Fibroblast of villous mesenchyme (primary cell): ENCODE measurements around the gene MUC4. TPM values are rescaled to one million over a fixed set of nuclear protein-coding genes. Genes with fewer than 3 reads are reported as not detected.

ENCODE experiments used
- DNase-seq: peaks from one replicate; pipeline ENCODE4 v3.0.0-alpha.2; 2010; ENCODE audit warnings: low read depth
- H3K4me3 ChIP-seq: 2 replicates; pipeline ENCODE4 v1.5.1; 2011; ENCODE audit warnings: low read depth, mild to moderate bottlenecking, low read length
- total RNA-seq: library from RNA; depleted of rRNA; stranded (reverse); fragments of >200 nt; gene quantifications from 2 replicates; pipeline ENCODE4 v1.2.3, GENCODE V29; 2012
- TF ChIP-seq, protein P1 (sequence below): IDR thresholded peaks from 2 replicates; pipeline ENCODE4 v1.5.1; 2012; ENCODE audit warnings: low read depth, mild to moderate bottlenecking, low read length; ENCODE audit not compliant: insufficient read depth

The MUC4 gene
- total RNA-seq, 1 donor: not detected

DNA sequence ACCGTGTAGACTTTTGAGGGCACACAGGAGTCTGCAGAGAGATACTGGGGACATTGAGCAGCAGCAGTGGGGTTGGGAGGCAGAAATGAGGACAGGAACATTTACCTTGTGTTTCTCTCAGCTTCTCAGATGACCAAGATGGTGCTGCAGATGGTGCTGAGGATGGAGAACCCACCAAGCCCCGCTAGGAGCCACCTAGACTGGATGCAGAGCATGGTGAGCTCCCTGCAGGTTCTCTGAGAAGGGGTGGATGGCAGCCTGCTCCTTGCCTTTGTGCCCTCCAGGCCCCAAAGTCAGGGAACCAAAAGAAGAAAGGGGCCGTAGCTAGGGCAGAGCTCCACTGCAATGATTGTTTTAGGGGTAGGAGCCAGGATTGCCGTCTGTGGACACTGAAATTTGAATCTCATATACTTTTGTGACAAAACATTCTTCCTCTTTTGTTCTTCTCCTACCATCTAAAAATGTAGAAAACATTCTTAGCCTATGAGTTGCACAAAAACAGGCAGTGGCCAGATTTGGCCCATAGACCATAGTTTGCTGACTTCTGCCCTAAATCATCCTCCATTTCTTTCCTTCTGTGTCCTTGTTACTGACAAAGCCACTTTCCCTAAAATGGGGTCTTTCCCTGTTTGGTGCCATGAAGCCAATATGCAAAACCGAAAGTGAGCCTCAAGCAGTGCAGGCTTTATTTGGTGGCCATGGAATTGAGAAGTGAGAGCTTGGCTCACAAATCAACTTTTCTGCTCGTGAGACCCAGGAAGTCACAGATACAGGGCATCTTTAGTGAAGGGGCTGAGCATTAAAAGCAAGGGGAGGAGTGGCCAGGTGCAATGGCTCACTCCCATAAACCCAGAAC is 102.9 kb downstream of the MUC4 start:
- DNase-seq: no peak
- H3K4me3 ChIP-seq: no peak overlapping the region

DNA sequence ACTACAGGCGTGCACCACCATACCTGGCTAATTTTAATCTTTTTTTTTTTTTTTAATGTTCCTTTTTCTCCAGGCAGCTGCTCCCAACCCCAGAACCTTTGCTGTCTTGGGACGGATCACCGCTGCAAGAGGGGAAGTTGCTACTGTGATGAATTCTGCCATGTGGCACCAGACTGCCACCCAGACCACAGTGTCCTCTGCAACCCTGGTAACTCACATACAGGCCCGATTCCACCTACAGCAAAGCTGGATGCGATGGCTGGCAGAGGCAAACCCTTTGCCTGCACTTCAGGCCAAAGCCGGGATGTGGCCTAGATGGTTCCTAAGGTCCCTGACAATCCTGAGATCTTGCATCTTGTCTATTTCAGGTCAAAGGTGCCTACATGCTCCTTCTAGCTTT is 103.7 kb downstream of the MUC4 start:
- TF ChIP-seq, protein P1, sequence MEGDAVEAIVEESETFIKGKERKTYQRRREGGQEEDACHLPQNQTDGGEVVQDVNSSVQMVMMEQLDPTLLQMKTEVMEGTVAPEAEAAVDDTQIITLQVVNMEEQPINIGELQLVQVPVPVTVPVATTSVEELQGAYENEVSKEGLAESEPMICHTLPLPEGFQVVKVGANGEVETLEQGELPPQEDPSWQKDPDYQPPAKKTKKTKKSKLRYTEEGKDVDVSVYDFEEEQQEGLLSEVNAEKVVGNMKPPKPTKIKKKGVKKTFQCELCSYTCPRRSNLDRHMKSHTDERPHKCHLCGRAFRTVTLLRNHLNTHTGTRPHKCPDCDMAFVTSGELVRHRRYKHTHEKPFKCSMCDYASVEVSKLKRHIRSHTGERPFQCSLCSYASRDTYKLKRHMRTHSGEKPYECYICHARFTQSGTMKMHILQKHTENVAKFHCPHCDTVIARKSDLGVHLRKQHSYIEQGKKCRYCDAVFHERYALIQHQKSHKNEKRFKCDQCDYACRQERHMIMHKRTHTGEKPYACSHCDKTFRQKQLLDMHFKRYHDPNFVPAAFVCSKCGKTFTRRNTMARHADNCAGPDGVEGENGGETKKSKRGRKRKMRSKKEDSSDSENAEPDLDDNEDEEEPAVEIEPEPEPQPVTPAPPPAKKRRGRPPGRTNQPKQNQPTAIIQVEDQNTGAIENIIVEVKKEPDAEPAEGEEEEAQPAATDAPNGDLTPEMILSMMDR: no peak
- H3K4me3 ChIP-seq: no peak overlapping the region
- no peak for DNase-seq

More for the DNA sequence above, 102.9 kb downstream of the MUC4 start:
- TF ChIP-seq, protein P1: no peak

DNA sequence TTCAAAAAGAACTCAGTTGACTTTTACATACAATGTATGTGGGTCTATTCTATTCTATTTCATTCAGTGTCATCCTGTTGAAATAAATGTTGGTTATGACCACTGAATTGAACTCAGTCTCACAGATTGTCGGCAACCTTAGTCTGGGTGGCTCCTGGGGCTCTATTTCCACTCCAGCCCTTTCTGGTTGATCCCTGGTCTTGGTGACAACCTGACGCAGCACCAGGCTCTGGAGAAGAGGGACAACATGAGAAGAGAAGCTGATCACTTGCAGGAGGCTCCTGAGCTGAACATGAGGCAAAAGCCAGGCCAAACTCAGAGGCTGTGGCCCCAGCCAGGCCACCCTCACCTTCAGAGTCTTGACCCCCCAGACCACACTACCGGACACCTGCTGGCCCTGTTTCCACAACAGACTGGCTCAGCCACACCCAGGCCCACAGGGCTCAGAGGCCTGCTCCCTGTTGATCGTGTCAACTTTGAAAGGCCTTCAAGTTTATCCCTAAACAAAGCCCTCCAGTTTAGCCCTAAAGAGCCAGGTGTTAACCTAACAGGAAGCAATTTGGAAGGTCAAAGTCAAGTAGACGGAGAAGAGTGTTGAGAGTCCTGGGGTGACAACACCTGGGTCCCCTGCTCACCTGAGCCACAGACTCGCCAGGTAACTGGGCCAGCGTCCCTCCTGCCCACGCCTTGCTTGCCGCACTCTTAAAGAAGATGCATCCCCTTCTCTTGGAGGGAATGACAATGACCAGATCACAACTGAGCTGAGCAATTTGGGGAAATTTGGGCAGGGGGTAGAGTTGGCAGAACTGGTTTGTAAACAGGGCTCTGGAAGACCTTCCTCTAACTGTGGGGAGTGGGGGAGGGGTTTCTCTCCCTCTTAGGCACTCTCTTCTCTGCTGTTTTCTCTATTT is 106.4 kb downstream of the MUC4 start:
- no peak for DNase-seq
- H3K4me3 ChIP-seq: no peak overlapping the region
- TF ChIP-seq, protein P1: no peak

DNA sequence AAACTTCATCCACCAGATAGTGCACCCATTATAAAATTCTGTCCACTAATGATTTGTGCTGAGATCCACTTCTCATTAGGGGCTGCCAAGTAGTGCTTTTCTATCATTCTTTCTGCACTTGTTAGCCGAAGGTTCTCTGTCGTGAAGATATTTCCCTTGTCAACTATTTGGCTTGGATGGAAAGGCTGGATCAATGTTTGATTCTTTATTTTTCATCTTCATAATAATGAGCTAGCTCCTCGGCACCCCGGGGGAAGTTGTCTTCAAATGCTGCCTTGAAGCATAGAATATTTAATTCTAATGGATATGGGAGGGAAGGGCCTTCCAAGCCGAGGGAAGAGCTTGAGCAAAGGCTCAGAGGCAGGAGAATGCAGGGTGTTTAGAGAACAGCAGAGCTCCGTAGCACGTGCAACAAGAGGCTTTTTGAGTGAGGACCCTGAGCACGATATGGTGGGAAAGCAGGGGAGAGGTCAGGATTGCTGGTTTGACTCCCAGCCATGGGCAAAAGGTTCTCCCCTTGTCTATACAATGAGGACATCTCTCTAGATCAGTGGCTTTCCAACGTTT is 107.2 kb downstream of the MUC4 start:
- no peak overlapping the region for H3K4me3 ChIP-seq
- no peak for DNase-seq
- TF ChIP-seq, protein P1: no peak

DNA sequence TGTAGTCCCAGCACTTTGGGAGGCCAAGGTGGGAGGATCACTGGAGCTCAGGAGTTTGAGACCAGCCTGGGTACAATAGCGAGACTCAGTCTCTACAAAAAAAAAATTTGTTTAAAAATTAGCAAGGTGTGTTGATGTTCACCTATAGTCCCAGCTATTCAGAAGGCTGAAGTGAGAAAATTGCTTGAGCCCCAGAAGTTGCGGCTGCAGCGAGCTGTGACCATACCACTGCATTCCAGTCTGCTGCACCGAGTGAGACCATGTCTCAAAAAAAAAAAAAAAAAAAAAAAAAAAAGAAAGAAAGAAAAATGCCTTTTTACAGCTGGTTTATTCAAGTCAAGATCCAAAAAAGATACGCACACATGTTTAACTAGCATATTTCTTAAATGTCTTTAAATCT is 108.0 kb downstream of the MUC4 start:
- DNase-seq: no peak
- H3K4me3 ChIP-seq: no peak overlapping the region
- TF ChIP-seq, protein P1: no peak

DNA sequence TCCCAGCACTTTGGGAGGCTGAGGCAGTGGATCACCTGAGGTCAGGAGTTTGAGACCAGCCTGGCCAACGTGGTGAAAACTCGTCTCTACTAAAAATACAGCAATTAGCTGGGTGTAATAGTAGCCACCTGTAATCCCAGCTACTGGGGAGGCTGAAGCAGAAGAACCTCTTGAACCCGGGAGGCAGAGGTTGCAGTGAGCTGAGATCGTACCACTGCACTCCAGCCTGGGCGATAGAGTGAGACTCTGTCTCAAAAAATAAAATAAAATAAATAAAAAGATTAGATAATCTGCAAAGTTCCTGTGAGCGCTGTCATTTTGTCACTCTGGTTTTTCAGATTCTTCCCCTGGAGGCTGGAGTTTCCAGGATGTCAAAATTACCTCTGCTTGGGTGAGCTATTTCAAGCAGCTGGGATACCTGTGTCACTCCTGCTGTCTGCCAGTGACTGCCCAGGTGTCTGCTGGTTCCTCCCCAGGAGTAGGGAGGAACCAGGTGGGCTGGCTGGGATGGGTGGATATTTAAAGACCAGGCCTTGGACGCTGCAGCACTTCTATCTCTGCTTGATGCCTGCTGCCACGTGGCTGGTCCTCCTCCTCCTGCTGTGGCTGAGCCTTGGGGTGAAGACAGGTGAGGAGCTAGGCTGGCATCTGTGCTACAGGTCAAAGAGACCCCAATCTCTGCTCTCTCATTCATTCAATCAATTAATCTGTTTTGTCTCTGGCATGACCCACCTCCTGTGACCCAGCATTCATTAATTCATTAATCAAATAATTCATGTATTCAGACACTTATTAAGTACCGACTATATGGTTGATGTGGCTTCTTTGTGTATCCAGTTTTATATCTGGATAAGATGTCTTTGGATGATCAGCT is 110.5 kb downstream of the MUC4 start:
- H3K4me3 ChIP-seq: no peak overlapping the region
- no peak for DNase-seq
- TF ChIP-seq, protein P1: no peak
